Measurements from ENCODE around the gene PAPOLA.

Gene PAPOLA

DNA sequence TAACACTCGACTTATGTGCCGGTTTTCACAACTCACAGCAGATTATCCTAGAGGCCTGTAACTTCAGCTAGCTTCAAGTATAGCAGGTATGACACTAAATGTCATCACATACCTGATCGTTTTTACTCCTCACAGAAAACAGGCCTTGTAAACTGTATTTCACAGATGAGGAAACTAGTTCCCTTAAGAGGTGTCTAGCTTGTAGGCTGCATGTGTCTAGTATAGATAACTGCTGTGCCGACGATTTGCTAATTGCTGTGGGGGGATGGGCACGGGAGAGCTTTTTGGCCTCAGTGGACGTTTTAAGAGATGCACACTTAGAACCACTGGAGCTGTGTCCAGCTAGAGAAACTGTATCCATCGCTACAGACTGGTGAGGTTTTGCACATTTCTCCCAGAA lies 78.8 kb downstream of the PAPOLA start:
- Histone ChIP-seq H3K27me3 (ENCODE audit: control insufficient read depth, insufficient read depth, low read length) (no peaks in the 10 kb centered on the region), H3K9ac (no peak overlapping the region), H3K36me3 (ENCODE audit: control insufficient read depth, insufficient read depth, low read length) (no peaks in the 10 kb centered on the region), H3K4me1 (no peaks in the 10 kb centered on the region), H2AFZ (no peak overlapping the region), H3K4me2 (ENCODE audit: low read length) (no peak overlapping the region), H3K4me3 (ENCODE audit: low read depth, low read length) (no peak overlapping the region), H3K79me2 (no peaks in the 10 kb centered on the region), H3K9me3 (ENCODE audit: control insufficient read depth, low read length) (no peaks in the 10 kb centered on the region), H3K27ac (no peak overlapping the region)
- TF ChIP-seq, protein P1, sequence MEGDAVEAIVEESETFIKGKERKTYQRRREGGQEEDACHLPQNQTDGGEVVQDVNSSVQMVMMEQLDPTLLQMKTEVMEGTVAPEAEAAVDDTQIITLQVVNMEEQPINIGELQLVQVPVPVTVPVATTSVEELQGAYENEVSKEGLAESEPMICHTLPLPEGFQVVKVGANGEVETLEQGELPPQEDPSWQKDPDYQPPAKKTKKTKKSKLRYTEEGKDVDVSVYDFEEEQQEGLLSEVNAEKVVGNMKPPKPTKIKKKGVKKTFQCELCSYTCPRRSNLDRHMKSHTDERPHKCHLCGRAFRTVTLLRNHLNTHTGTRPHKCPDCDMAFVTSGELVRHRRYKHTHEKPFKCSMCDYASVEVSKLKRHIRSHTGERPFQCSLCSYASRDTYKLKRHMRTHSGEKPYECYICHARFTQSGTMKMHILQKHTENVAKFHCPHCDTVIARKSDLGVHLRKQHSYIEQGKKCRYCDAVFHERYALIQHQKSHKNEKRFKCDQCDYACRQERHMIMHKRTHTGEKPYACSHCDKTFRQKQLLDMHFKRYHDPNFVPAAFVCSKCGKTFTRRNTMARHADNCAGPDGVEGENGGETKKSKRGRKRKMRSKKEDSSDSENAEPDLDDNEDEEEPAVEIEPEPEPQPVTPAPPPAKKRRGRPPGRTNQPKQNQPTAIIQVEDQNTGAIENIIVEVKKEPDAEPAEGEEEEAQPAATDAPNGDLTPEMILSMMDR (IDR thresholded peaks at IDR 0.05) = no peak

DNA sequence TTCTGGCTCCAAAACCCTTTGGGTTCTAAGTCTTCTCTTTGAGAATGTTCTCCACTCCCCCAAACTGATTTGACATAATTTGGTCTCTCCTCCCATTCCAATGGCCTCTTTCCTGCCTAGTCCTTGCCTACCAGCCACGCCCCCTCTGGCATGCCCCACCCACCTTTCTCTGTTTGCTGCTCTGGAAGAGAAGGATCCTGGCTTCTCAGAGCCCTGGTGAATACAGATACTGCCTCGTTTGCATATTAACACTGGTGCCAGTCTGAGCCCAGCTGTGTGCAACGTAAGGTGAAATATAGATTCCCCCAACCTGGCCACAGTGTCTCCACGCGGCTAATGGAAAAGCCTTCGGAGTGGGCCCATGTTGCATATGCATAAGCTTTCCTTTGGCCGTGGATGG lies 79.7 kb downstream of the PAPOLA start:
- TF ChIP-seq, protein P1 (IDR thresholded peaks at IDR 0.05) = no peak
- H3K4me3 ChIP-seq (ENCODE audit: low read depth, low read length) = no peak overlapping the region
- no peak overlapping the region for H2AFZ ChIP-seq
- no peak overlapping the region for H3K4me2 ChIP-seq (ENCODE audit: low read length)
- no peaks in the 10 kb centered on the region for H3K27me3 ChIP-seq (ENCODE audit: control insufficient read depth, insufficient read depth, low read length)
- H3K79me2 ChIP-seq = no peaks in the 10 kb centered on the region
- H3K9ac ChIP-seq = no peak overlapping the region
- no peaks in the 10 kb centered on the region for H3K9me3 ChIP-seq (ENCODE audit: control insufficient read depth, low read length)
- H3K36me3 ChIP-seq (ENCODE audit: control insufficient read depth, insufficient read depth, low read length) = no peaks in the 10 kb centered on the region
- no peak overlapping the region for H3K27ac ChIP-seq
- H3K4me1 ChIP-seq = no peaks in the 10 kb centered on the region

DNA sequence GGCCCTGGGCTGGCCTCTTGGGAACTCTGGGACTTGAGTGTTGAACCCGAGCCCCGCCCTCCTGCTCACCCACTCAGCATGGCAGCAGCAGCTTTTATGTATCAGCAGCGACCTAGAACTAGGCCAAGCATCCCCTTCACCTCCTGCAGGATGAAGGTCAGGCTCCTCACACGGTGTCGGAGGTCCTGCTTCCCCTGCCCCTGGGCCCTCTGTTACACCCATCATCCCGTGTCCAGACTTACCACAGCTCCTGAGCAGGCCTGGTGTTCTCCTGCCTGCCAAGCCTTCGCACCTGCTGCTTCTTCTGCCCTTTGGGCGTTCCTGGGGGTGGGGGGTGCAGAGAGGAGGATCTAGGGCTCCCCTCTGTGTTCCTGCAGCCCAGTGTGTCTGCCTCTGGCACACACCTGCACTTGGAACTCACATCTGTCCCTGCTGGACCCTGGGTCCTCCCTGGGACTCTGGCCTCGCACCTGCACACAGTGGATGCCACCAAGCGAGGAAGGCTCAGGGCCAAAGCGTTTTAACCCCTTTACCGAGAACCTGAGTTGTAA lies 80.3 kb downstream of the PAPOLA start:
- no peak overlapping the region for H3K4me2 ChIP-seq (ENCODE audit: low read length)
- H3K36me3 ChIP-seq (ENCODE audit: control insufficient read depth, insufficient read depth, low read length) = no peaks in the 10 kb centered on the region
- no peaks in the 10 kb centered on the region for H3K4me1 ChIP-seq
- TF ChIP-seq, protein P1 (IDR thresholded peaks at IDR 0.05) = no peak
- no peak overlapping the region for H3K9ac ChIP-seq
- no peaks in the 10 kb centered on the region for H3K27me3 ChIP-seq (ENCODE audit: control insufficient read depth, insufficient read depth, low read length)
- no peaks in the 10 kb centered on the region for H3K79me2 ChIP-seq
- no peak overlapping the region for H3K4me3 ChIP-seq (ENCODE audit: low read depth, low read length)
- H3K27ac ChIP-seq = no peak overlapping the region
- no peaks in the 10 kb centered on the region for H3K9me3 ChIP-seq (ENCODE audit: control insufficient read depth, low read length)
- H2AFZ ChIP-seq = no peak overlapping the region

DNA sequence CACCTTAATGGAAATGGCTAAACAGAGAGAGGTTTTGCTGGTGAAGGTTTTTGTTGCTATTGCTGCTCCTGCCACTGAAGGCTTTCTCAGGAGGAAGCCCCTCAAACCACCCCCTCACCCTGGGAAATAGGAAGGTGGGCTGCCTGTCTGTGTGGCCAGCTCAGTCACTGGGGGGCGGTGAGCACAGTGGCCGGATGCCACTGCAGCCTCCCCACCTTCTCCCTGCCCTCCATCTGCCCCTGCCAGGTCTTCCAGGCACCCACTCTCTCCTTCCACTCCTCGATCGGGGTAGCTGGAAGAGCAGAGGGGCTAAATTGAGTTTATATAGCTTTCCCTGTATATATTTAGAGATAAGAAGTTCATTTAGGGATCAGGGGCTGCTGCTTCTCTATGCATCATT lies 80.8 kb downstream of the PAPOLA start:
- Histone ChIP-seq H3K27me3 (ENCODE audit: control insufficient read depth, insufficient read depth, low read length) (no peaks in the 10 kb centered on the region), H3K79me2 (no peaks in the 10 kb centered on the region), H3K4me2 (ENCODE audit: low read length) (no peak overlapping the region), H3K27ac (no peak overlapping the region), H3K9me3 (ENCODE audit: control insufficient read depth, low read length) (no peaks in the 10 kb centered on the region), H3K9ac (no peak overlapping the region), H3K4me3 (ENCODE audit: low read depth, low read length) (no peak overlapping the region), H3K4me1 (no peaks in the 10 kb centered on the region), H2AFZ (no peak overlapping the region), H3K36me3 (ENCODE audit: control insufficient read depth, insufficient read depth, low read length) (no peaks in the 10 kb centered on the region)
- TF ChIP-seq, protein P1 (IDR thresholded peaks at IDR 0.05) = no peak

DNA sequence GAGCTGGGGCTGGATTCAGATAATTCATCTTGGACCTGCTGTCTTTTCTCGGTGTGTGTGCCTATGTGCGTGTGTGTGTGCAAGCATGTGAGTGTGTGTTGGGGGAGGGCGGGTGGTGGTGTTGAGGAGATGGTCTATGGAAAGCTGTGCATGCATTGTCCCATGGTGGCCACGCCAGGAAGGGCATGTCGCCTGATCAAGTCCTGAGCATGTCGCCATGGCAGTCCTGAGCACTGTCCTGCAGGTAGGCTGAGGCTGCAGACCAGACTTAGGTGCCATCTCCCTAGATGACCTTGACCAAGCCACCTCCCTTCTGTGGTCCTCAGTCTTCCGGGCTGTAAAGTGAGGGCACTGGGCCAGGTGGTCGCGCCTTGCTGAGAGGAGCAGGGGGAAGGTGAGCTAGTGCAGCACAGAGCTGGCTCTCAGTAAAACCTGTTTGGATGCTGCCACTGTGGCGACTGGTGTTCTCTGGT lies 81.4 kb downstream of the PAPOLA start:
- Histone ChIP-seq H3K9ac (no peak overlapping the region), H3K27me3 (ENCODE audit: control insufficient read depth, insufficient read depth, low read length) (no peaks in the 10 kb centered on the region), H3K9me3 (ENCODE audit: control insufficient read depth, low read length) (no peaks in the 10 kb centered on the region), H3K27ac (no peak overlapping the region), H3K36me3 (ENCODE audit: control insufficient read depth, insufficient read depth, low read length) (no peaks in the 10 kb centered on the region), H3K79me2 (no peaks in the 10 kb centered on the region), H3K4me3 (ENCODE audit: low read depth, low read length) (no peak overlapping the region), H2AFZ (no peak overlapping the region), H3K4me1 (no peaks in the 10 kb centered on the region), H3K4me2 (ENCODE audit: low read length) (no peak overlapping the region)
- TF ChIP-seq, protein P1 (IDR thresholded peaks at IDR 0.05) = no peak
